Stimulated activated CD8-positive, alpha-beta memory T cell treated with anti-CD3 and anti-CD28 coated beads, Interleukin-7, amount 100 ng/mL, for 24 hours (primary cell): ENCODE data around the gene ASPSCR1.
"Not testable (repeated sequence)": the region's sequence is repeated elsewhere in the genome, so short reads cannot be mapped to it uniquely, and the experiment has no call there.

Experiments used
- DNase-seq: peaks from one replicate; pipeline ENCODE4 v3.0.0-alpha.2; 2020; ENCODE audit warnings: low read depth

ASPSCR1 gene

DNA sequence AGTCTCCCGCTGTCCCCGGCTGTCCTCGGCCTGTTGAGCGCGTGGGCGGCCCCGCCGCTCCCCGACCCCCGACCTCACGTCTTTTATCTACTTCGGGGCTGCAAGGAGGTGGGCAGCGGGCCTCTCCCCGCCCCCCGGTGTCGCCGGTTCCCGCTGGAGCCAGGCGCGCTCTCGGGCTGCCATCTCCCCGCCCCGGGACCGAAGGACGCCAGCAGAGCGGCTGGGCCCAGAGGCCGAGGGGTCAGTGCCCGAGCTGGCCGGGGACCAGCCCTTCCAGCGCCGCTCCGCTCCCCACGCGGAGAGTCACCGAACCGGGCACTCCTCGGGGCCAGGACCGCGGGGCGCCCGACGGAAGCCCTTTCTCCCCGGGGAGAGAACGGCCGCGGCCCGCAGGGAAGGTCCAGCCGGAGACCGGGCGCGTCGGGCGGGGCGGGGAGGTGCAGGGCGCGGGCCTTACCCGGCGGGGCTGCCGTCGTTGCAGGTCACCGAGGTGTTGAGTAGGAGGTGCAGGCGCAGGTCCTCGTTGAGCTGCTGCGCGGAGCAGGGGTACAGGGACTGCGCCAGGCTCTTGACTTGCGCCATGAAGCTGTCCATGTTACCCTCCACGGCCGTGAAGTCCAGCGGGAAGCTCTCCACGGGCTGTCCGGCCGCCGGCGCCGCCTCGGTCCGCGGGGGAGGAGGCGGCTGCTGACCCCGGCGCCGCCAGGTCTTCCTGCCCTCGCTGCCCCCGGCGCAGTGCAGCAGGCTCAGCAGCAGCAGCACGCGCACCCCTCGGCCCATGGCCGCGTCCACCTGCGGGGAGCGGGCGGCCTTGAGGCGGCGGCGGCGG lies 17.1 kb upstream of the ASPSCR1 start:
- DNase-seq: no peak

DNA sequence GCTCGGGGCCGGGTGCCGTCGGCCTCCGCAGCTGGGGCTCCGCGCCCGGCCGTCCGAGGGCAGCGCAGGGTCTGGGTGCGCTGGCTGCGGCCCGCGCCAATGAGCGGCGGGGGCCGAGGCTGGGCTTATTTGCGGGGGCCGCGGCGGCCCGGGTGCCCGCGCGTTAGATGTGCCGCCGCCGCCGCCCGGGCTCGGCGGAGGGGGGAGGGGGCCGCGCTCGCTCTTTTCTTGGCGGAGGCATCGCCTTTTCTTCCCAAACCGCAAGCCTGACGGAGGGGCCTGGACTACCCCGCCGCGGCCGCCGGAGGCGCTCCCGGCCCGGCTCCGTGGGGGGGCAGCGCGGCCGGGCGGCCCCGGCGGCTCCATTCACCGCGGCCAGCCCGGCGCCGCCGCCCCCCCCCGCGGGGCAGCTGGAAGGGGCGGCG lies 16.3 kb upstream of the ASPSCR1 start, which contains the start of gene NOTUM:
NOTUM (minus strand) TSS at position 101 of the 425 bp plus-strand sequence. CDS start 278 bp downstream, outside the sequence.
- no peak for DNase-seq

DNA sequence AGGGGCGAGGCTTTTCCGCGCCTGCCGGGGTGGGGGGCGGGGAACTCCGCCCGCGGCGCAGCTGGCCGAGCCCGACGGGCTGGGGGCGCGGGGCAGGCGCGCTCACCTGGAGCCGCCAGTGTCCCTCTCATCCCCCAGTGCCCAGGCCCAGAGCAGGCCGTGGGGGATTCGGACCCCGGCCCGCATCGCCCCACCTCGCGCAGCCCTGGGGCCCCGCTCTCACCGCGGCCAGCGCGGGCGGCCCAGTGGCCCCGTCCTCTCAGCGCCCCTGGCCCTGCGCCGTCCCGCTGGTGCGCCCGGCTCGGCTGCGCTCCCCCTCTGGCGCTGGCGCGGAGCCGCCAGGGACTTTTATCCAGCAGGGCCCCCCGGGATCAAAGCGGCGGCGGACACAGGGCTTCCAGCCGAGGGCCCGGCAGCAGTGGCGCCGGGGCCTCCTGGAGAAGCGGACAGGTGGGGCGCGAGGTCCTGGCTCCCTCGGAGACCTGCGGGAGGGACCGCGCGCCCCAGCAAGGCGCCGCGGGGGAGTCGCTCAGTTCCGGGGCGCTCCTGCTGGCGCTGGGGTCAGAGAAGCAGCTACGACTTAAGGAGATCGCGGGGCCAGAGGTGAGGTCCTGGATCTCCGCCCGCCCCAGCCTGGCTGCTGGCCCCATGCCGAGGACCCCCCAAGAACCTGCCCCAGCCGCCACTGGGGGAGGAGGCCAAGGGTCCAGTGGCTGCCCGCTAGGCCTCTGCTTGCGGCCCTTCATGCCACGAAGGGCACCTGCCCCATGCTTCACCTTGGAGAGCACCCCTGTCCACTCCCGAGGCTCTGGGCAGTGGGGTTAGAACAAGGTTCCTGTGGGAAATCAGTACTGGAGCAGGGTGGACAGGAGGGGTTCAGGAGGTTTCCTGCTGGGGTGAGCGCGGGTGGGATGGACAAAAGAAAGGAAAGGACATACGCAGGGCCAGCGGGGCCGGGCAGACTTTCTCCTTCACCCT lies 15.6 kb upstream of the ASPSCR1 start:
- DNase-seq: no peak

DNA sequence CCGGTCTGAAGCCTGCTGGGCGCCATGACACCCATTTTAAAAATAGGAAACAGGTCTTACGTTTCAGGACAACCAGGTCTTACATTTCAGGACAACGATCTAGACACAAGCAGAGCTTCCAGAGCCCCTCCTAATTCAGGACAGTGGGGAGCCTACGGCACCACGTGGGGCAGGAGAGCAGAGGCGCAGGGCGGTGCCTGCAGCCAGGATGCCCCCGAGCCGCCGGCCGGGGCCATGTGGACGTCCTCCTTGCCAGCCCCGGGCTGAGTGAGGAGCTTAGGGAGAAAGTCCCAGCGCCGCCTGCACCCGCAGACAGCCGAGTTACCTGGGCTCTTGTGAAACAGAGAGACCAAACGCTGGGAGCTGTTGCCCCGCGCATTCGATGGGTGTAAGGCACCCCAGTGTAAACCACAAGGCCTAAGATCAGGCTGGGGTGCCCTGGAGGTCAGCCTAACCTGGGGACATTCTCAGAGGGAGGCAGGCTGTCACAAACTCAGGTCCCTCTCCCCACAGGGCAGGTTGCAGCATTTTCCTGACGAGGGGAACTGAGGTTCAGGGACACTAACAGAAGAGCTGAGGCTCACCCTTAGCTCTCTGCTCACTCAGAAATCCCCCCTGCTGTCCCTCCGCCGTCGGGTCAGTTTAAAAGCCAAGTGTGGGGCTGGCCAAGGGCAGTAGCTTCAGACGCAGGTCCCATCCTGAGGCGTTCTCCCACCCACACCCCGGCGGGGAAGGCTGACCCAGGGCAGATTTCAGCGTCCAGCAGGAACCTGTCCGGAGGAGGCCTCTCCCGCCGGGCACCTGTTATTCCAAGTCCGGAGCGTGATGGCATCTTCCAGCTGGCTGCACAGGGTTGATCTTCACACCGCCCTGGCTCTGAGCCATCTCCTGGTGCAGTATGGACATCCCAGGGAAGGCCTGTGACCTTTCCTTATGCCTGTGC lies 14.7 kb upstream of the ASPSCR1 start:
- no peak for DNase-seq

DNA sequence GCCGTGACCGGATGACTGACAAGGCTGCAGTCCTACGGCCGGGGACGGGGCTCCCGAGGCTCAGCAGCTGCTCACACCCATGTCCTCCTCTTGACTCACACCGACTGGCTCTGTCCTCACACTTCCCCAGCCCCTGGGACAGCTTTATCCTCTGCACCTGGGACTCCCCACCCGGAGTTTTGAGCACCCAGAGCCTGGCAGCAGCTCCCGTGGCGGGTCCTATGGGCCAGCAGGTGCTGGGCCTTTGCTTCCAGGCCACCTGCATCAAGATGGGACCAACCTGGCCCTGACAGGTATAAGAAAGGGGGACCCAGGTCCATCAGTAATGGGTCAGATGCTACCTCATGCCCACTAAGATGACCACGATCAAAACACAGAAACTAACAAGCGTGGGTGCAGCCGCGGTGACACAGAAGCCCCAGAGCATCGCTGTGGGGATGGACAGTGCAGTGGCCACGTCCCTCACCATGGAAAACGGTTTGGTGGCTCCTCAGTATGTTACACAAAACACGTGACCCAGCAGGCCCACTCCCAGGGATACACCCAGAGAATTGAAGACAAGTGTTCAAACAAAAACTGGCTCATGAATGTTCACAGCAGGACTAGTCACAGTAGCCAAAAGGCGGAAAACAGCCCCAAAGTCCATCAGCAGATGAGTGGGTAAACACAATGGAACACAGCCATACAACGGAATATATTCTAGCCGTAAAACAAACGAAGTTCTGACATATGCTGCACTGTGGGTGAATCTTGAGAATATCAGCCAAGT lies 13.2 kb upstream of the ASPSCR1 start:
- no peak for DNase-seq

DNA sequence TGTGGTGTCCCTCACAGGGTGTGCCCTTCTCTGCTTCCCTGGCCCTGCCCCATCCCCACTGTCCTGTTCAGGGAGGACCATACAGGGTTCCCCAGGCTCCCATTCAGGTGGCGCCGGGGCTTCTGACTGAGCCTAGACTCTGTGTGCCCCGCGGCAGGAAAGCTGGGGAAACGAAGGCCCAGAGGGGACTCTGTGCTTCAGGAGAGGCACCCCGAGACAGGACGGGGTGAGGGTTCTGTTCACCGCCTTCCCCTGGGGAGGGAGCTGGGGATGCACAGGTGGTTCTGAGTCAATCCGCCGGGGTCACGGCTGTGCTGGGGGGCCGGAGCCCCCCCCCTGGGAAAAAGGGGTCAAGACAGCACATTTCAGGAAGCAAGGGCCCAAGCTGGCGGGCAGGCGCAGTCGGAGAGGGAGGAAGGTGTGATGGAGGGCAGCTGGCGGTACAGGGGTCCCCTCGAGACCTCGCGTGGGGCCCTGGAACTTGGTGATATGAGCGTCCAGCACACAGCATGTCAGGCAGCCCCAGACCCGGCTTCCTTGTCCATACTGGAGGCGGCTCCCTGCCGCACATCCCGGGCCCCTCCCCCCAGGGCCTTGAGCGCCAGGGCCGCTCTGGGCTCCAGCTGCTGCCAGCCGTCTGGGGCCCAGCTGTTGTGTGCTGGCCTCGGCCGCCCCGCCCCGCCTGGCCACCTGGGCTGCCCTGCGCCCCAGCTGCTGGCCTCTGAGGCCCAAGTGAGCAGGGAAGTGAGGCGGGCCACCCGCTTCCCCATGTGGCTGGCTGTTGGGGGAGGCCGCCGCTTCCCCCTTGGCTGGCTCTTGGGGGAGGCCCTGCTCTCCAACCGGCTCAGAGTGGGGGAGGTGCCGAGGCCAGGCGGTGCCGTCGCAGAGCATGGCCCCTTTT lies 10.8 kb upstream of the ASPSCR1 start:
- DNase-seq: no peak

DNA sequence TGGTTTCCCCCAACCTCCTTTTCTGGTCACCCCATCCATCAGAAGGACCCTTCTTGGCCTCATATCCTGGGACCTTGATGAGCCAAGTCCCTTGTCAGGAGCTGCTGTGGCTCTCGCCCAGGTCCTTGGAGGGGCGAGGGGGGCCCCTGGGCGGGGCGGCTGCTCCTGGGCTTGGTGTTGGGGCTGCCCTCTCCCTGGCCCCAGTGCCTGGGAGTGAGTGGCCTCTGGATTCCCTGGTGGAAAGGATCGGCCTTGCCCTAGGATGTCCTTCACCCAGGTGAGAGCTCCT lies 10.2 kb upstream of the ASPSCR1 start:
- DNase-seq: no peak

DNA sequence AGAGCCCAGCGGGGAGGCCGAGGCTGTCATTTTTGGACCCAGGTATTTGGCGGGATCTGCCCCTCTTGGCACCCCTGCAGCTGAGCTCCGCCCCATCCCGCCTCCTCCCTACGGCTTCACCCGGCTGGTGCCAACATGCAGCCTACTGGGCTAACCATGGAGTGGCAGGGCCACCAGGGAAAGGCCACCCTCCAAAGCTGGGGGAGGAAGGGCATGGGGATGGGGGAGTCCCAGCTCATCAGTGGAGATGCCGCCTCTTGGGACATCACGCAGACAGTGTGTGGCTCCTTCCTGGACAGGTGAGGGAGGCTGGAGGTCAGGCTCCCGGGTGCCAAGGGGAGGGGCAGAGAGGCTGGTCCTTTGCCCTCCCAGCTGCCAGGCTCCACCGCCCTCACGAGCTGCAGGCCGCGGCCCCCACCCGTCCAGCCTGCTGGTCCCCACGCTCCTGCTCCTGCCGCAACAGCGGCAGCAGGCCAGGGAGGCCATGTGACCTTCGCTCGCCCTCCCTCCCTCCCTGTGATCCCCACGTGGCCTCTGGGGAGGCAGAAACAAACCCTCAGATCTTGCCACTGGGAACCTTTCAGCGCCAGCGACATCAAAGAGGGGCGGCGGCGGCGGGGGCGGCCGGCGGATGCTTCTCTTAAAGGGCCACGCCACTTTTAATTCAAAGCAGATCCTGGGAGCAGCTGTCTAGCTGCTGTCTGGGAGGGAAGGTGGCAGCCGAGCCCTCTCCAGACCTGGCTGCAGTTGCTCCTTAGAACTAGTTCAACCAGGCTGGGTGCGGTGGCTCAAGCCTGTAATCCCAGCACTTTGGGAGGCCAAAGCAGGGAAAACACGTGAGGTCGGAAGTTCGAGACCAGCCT lies 9.7 kb upstream of the ASPSCR1 start:
- DNase-seq: peak; percentile 71

DNA sequence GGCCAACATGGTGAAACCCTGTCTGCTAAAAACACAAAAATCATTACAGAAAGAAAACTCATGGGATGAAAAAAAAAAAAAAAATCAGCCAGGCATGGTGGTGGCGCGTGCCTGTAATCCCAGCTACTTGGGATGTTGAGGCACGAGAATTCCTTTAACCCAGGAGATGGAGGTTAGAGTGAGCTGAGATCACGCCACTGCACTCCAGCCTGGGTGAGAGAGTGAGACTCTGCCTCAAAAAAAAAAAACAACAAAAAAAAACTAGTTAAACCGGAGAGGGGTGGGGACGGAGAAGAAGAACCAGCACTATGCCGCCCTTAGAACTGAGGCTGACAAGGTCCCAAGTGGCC lies 9.1 kb upstream of the ASPSCR1 start:
- no peak for DNase-seq

DNA sequence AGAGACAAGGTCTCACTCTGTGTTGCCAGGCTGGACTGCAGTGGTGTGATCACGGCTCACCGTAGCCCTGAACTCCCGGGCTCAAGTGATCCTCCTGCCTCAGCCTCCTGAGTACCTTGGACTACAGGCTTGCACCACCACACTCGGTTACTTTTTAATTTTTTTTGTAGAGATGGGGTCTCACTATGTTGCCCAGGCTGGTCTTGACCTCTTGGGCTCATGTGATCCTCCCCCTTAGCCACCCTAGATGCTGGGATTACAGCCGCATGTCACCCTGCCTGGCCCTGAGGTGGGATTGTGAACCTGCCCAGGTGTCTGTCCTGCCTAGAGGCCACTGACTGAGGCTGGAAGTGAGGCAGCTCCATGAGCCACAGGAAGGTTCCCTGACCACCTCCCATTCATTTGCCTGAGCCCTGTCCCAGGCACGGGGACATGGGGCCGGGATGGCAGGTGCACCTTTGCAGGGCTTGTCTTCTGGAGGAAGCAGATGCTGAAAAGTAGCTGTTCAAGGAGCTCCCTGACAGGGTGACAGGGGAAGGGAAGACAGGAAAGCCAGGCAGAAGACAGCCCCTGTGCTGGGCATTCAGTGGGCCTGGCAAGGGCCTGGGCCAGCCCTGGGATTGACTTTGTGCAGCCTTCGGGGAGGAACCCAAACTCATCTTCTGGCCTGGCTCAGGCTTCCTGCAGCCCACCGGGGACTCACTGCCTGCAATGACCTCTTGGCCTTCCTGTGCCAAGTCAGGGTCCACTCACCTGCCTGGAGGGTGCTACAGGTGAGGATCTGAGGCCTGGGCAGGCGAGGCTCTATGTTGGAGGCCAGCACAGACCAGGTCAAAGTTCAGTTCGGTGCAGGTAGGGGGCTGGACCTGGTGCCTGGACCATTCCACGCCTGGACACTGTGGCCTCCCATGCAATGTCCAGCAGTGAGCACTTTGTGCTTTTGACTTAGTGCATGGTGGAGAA lies 8.3 kb upstream of the ASPSCR1 start:
- DNase-seq: no peak

DNA sequence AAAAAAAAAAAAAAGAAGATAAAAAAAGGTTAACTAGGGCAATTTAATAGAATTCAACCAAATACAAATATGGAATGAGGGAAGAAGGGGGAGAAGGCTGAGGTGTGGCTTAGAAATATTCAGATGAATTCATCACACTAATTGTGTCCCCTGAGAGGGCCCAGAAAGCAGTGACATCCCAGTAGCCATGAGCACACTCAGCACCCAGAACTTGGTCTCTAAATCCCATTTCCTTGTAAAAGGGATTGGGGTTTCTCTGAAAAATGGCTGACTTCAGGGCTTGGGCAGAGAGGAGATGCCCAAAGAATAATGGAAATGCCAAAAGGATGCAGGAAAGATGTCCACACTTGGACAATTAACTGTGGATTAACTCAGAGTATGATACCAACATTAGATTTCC lies 4.0 kb upstream of the ASPSCR1 start:
- DNase-seq: no peak

DNA sequence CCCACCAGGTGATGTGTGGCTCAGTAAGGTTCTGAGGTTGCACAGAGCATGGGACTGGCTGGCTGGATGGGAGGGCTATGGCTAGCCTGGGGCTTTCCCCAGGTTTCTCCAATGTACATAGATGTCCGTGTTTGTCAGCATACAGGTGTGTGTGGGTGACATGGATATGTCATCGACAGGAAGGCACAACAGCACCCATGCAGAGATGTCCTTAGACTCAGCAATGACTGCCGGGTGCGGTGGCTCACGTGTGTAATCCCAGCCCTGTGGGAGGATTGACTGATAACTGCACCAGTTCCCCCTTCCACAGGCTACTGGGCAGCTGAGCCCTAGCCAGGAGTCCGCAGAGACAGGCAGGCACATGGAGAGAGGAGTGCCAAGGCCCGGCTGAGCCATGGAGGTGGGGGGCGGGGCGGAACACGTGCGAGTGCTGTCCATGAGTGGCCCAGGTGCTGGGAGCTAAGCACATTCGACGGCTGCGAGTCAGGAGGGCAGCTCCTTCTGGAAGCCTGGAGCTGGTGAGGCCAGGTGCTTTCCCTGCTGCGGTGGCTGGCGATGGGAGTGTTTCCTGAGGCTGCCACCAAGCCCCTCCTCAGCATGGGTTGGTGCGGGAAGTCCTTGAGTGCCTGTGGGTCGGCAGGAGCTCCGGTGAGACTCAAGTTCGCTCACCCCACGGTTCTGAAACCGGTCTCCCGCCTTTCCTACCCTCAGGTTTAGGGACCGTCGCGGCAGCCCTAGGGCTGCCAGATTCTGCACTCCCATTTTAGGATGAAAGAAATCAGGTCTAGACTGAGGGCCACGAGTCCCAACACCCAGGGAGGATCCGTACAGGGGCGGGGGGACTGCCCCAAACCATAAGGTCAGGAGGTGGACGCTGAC lies 858 bp upstream of the ASPSCR1 start:
- peak; percentile 14 for DNase-seq

DNA sequence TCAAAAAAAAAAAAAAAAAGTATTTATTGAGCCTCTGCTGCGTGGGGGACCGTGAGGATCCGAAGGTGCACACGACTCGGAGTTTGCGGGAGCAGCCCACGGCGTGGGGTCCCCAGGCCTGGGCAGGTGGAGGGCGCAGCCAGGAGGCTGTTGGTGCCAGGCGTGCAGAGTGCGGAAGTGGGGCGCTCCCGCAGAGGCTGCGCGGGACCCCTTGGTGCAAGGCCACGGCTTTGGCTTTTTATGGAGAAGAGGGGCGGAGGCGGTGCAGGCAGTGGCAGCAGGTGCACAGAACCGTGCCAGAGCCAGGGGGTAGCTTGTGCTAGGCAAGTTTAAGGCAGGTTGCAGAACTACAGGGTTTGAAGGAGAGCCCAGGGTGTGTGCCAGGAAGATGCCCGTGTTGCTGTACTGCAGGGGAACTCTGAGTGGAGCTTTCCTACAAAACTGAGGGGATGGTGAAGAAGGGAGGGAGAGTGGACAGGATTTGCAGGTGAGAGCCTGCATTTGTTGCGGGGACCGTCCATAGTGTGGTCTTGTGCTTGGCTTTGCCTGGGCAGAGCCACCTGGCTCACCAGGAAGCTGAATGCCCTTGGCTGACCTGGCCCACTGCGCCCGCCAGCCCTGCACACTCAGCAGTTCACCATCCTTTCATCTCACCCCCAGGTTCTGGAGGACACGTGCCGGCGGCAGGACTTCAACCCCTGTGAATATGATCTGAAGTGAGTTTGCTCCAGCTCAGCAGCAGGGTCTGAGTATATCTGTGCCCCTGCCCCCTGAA lies 1.3 kb downstream of the ASPSCR1 start:
- DNase-seq: no peak

DNA sequence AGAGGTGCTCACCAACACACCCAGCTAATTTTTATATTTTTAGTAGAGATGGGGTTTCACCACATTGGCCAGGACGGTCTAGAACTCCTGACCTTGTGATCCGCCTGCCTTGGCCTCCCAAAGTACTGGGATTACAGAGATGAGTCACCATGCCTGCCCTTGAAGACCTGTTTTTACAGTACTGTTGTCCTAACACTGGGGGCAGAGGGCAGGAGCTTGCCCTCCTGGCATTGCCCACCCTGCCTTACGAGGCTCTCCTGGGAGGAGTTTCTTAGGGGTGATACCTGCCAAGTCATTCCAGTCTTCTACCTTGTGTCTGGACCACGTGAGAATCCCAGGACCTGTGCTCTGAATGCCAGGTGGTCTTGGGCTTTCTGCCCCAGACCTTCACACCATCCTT lies 2.7 kb downstream of the ASPSCR1 start:
- no peak for DNase-seq

DNA sequence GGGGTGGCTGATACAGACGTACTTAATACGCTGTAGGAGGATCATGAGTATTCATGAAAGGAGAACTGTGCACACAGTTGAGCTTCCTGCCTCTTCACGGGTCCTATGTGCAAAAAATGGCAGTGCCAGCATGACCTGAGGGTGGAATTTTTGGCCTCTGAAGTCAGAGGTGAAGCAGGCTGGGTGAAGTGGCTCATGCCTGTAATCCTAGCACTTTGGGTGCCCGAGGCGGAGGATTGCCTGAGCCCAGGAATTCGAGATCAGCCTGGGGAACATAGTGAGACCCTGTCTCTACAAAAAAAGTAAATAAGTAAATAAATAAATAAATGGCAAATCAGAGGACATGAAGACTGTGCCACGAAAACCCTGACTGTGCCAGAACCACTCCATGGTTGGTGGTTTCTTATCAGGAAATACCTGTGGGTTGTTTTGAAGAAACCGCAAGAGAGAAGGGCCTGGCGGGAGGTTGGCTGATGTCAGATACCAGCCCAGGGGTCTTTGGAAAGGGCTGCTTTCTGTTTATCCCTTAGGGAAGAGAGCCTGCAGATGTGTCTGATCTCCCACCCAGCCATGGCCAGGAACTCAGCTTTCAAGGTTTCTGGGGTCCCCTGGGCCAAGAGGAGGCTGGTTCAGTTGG lies 3.4 kb downstream of the ASPSCR1 start:
- no peak for DNase-seq

DNA sequence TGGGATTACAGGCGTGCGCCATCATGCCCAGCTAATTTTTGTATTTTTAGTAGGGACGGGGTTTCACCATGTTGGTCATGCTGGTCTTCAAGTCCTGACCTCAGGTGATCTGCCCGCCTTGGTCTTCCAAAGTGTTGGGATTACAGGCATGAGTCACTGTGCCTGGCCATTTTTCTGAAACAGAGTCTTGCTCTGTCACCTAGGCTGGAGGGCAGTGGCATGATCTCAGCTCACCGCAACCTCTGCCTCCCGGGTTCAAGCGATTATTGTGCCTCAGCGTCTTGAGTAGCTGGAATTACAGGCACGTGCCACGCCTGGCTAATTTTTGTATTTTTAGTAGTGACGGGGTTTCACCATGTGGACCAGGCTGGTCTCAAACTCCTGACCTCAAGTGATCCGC lies 4.1 kb downstream of the ASPSCR1 start:
- DNase-seq: not testable (repeated sequence)
